Activated naive CD4-positive, alpha-beta T cell treated with anti-CD3 and anti-CD28 coated beads, Interleukin-2, amount 10 ng/mL, durations not matched to agents 7 days and 5 days (primary cell): ENCODE results near the gene TAF1L.
"Not testable (repeated sequence)": the region's sequence is repeated elsewhere in the genome, so short reads cannot be mapped to it uniquely, and the experiment has no call there.

Experiments used
- CTCF ChIA-PET: fragments of 350-600 bp; sonication (Branson Sonifier 250); formaldehyde crosslinking; loops from one replicate; lab custom pipeline; 2021; ENCODE audit warnings: antibody characterized with exemption; lab: Charles Lee
- DNase-seq: peaks from one replicate; pipeline ENCODE4 v3.0.0-alpha.2; 2020
- H3K27ac Mint-ChIP-seq: one replicate; pipeline ENCODE4 v1.8.0; 2021; ENCODE audit warnings: mild to moderate bottlenecking, moderate library complexity, mixed read lengths
- H3K27me3 Mint-ChIP-seq: one replicate; pipeline ENCODE4 v1.8.0; 2021; ENCODE audit warnings: mild to moderate bottlenecking, mixed read lengths
- H3K36me3 Mint-ChIP-seq: one replicate; pipeline ENCODE4 v1.8.0; 2021; ENCODE audit warnings: mixed read lengths
- H3K4me1 Mint-ChIP-seq: one replicate; pipeline ENCODE4 v1.8.0; 2021; ENCODE audit warnings: mixed read lengths
- H3K4me3 Mint-ChIP-seq: one replicate; pipeline ENCODE4 v1.8.0; 2021; ENCODE audit warnings: mild to moderate bottlenecking, moderate library complexity, mixed read lengths
- H3K9me3 Mint-ChIP-seq: one replicate; pipeline ENCODE4 v1.8.0; 2021; ENCODE audit warnings: mixed read lengths

TAF1L gene

GRCh38 chr9:32603914-32604852, 31.3 kb downstream of the TAF1L start:
- H3K4me3 Mint-ChIP-seq: no peak overlapping the region
- peaks cover 2% of the 10 kb centered on the region for H3K4me1 Mint-ChIP-seq
- H3K36me3 Mint-ChIP-seq: no peaks in the 10 kb centered on the region
- H3K9me3 Mint-ChIP-seq: peaks cover 2% of the 10 kb centered on the region
- no peak overlapping the region for H3K27ac Mint-ChIP-seq
- DNase-seq: no peak
- peaks cover 14% of the 10 kb centered on the region for H3K27me3 Mint-ChIP-seq
- CTCF ChIA-PET: interaction anchor here (1.0 to 2.4 kb wide), 2 partner anchors 16 to 24 kb away, joined by 3 to 7 read pairs; no protein-coding TSS in a partner anchor

DNA sequence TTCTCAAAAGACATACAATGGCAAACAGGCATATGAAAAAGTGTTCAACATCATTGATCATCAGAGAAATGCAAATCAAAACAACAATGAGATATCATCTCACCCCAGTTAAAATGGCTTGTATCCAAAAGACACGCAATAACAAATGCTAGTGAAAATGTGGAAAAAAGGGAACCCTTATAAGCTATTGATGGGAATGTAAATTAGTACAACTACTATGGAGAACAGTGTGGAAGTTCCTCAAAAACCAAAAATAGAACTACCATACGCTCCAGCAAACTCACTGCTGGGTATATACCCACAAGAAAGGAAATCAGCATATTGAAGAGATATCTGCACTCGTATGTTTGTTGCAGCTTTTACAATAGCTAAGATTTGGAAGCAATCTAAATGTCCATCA, 36.4 kb downstream of the TAF1L start:
- DNase-seq, H3K36me3 Mint-ChIP-seq: not testable (repeated sequence)

DNA sequence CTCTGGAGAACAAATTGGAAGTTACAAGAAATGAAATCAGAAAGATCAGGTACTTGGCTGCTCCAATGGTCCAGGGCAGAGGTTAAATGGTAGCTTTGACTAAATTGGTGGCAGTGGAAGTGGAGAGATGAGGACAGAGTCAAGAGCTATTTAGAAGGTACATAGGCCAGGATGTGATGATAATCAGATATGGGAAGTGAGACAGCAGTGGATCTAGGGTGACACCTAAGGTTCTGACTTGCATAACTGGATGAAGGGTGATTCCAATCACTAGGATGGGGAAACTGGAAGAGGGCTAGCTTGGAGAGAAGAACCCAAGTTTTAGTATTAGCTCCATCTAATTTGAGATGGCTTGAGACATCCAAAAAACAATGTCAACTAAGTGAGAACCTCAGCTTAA, 38.5 kb downstream of the TAF1L start:
- H3K27ac Mint-ChIP-seq: no peak overlapping the region
- H3K4me1 Mint-ChIP-seq: no peaks in the 10 kb centered on the region
- CTCF ChIA-PET: interaction anchor here (0.7 kb wide), 1 partner anchor 15 kb away, joined by 3 read pairs; no protein-coding TSS in a partner anchor
- H3K27me3 Mint-ChIP-seq: peaks cover 9% of the 10 kb centered on the region
- no peak for DNase-seq
- H3K4me3 Mint-ChIP-seq: no peak overlapping the region
- no peaks in the 10 kb centered on the region for H3K36me3 Mint-ChIP-seq
- H3K9me3 Mint-ChIP-seq: no peaks in the 10 kb centered on the region

More for the DNA sequence above, 36.4 kb downstream of the TAF1L start:
- not testable (repeated sequence) for H3K27me3 Mint-ChIP-seq, H3K27ac Mint-ChIP-seq, H3K4me1 Mint-ChIP-seq, H3K4me3 Mint-ChIP-seq, H3K9me3 Mint-ChIP-seq
- CTCF ChIA-PET: interaction anchor here (0.6 to 0.7 kb wide), 2 partner anchors 217 to 220 kb away, joined by 3 read pairs; no protein-coding TSS in a partner anchor

GRCh38 chr9:32596096-32596865, 39.2 kb downstream of the TAF1L start:
- H3K27me3 Mint-ChIP-seq: peaks cover 6% of the 10 kb centered on the region
- no peak for DNase-seq
- no peak overlapping the region for H3K4me3 Mint-ChIP-seq
- no peaks in the 10 kb centered on the region for H3K9me3 Mint-ChIP-seq
- CTCF ChIA-PET: interaction anchor here (0.7 to 1.0 kb wide), 2 partner anchors 14 to 17 kb away, joined by 3 to 4 read pairs; no protein-coding TSS in a partner anchor
- H3K36me3 Mint-ChIP-seq: no peaks in the 10 kb centered on the region
- no peaks in the 10 kb centered on the region for H3K4me1 Mint-ChIP-seq
- no peak overlapping the region for H3K27ac Mint-ChIP-seq

DNA sequence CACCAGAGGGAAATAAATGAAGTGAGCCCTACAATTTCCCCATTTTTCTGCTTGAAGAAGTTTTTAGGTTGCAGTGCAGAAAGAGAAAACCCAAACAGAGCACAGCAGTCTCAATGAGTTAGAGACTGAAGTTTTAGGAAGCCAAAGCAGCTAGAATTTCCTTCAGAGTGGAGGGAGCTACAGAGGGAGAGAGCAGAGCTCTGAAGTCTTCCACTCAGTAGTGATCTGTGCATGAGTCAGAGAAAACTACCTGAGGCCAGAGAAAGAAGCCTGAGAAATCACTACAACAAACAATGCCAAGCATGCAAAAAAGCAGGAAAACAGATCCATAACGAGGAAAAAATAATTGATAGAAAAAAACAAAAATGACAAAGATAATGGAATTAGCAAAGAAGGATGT, 44.6 kb downstream of the TAF1L start:
- DNase-seq: no peak
- Mint-ChIP-seq H3K36me3 (no peaks in the 10 kb centered on the region), H3K9me3 (no peaks in the 10 kb centered on the region), H3K27me3 (peaks cover 10% of the 10 kb centered on the region), H3K4me1 (no peaks in the 10 kb centered on the region), H3K27ac (no peak overlapping the region), H3K4me3 (no peak overlapping the region)
- CTCF ChIA-PET: interaction anchor here (0.6 to 6.6 kb wide), 3 partner anchors 11 to 289 kb away, joined by 3 to 46 read pairs (median 43); no protein-coding TSS in a partner anchor

GRCh38 chr9:32590476-32590875, 45.0 kb downstream of the TAF1L start:
- Mint-ChIP-seq H3K27ac (no peak overlapping the region), H3K27me3 (peaks cover 12% of the 10 kb centered on the region), H3K9me3 (no peaks in the 10 kb centered on the region), H3K36me3 (no peaks in the 10 kb centered on the region), H3K4me1 (no peaks in the 10 kb centered on the region), H3K4me3 (no peak overlapping the region)
- no peak for DNase-seq
- CTCF ChIA-PET: interaction anchor here (0.6 to 6.6 kb wide), 3 partner anchors 10 to 289 kb away, joined by 3 to 46 read pairs (median 43); no protein-coding TSS in a partner anchor

GRCh38 chr9:32589083-32589723, 46.3 kb downstream of the TAF1L start:
- Mint-ChIP-seq H3K9me3 (no peaks in the 10 kb centered on the region), H3K27ac (no peak overlapping the region), H3K27me3 (peaks cover 12% of the 10 kb centered on the region), H3K4me3 (no peak overlapping the region), H3K4me1 (no peaks in the 10 kb centered on the region), H3K36me3 (no peaks in the 10 kb centered on the region)
- DNase-seq: no peak
- CTCF ChIA-PET: interaction anchor here (0.8 to 6.6 kb wide), 10 partner anchors 9 to 383 kb away, joined by 3 to 46 read pairs (median 8); partner anchors contain the start of gene ACO1

DNA sequence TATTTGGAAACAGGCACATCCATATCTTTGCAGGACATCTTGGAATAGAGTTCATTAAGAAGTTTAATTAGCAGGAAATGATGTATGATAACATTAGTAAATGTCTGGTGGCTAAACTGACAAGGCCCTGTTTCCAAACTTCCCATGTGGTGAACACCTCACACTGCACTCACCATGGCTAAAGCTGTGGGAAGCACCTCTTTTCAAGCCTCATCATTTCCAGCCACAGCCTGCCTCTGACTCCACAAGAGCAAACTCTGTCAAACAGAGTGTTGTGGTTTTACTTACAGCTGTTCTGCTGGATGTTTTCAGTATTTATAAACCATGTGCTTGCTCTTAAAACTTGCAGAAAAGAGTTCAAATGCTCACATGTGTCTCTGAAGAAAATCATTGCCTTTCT, 47.6 kb downstream of the TAF1L start:
- H3K27ac Mint-ChIP-seq: no peak overlapping the region
- no peaks in the 10 kb centered on the region for H3K36me3 Mint-ChIP-seq
- no peak overlapping the region for H3K4me3 Mint-ChIP-seq
- peaks cover 12% of the 10 kb centered on the region for H3K27me3 Mint-ChIP-seq
- no peak for DNase-seq
- CTCF ChIA-PET: interaction anchor here (2.0 to 6.6 kb wide), 6 partner anchors 8 to 385 kb away, joined by 7 to 46 read pairs (median 26); partner anchors contain the start of gene ACO1
- no peaks in the 10 kb centered on the region for H3K4me1 Mint-ChIP-seq
- H3K9me3 Mint-ChIP-seq: no peaks in the 10 kb centered on the region

DNA sequence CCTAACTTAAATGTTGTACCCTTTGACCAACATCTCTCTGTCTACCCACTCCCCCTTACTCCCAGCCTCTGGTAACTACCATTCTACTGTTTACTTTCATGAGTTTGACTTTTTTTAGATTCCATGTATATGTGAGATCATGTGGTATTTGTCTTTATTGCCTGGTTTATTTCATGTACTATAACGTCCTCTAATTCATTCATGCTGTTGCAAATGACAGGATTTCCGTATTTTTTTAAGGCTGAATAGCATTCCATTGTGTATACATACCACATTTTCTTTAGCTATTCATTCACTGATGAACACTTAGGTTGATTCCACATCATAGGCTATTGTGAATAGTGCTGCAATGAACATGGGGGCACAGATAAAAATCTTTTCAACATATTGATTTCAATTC, 50.7 kb downstream of the TAF1L start:
- H3K4me3 Mint-ChIP-seq: no peak overlapping the region
- H3K27ac Mint-ChIP-seq: no peak overlapping the region
- CTCF ChIA-PET: interaction anchor here (1.4 to 14.1 kb wide), 3 partner anchors 12 to 384 kb away, joined by 3 to 421 read pairs (median 3); no protein-coding TSS in a partner anchor
- H3K36me3 Mint-ChIP-seq: no peaks in the 10 kb centered on the region
- peaks cover 9% of the 10 kb centered on the region for H3K27me3 Mint-ChIP-seq
- H3K4me1 Mint-ChIP-seq: no peaks in the 10 kb centered on the region
- H3K9me3 Mint-ChIP-seq: no peaks in the 10 kb centered on the region
- no peak for DNase-seq

DNA sequence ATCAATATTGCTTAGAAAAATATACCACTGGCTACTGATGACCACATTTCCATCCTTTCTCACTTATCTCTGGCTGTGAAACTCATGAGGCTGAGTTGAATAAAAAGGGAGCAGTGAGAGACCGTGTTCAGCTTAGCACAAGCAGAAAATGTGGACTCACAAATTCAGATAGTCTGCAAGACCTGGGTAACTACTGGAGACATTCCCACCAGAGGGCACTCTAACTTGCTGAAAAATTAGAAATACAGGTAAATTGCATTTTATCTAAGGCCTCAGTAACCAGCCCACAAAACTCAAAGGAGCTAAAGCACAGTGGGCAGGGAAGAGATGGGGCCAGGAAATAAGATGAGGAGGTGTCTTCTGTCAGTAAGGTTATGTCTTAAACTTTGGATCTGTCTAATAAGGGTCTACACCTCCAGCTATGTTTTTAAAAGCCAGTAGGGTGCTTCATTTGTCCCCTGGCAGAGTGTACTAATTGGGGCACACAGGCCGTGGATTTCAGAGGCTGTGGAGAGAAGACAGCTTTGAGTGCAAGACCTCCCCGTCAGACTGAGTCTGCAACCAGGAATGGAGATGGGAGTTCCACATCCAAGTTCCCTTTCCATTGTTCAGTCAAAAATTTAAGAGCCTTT, 53.8 kb downstream of the TAF1L start:
- H3K9me3 Mint-ChIP-seq: no peaks in the 10 kb centered on the region
- CTCF ChIA-PET: interaction anchor here (0.6 to 14.1 kb wide), 20 partner anchors 8 to 392 kb away, joined by 3 to 421 read pairs (median 4); partner anchors contain the start of genes ACO1, NDUFB6 and RIGI
- no peak overlapping the region for H3K4me3 Mint-ChIP-seq
- H3K4me1 Mint-ChIP-seq: no peaks in the 10 kb centered on the region
- H3K36me3 Mint-ChIP-seq: no peaks in the 10 kb centered on the region
- peak; percentile 47 for DNase-seq
- peaks cover 9% of the 10 kb centered on the region for H3K27me3 Mint-ChIP-seq
- H3K27ac Mint-ChIP-seq: no peak overlapping the region

DNA sequence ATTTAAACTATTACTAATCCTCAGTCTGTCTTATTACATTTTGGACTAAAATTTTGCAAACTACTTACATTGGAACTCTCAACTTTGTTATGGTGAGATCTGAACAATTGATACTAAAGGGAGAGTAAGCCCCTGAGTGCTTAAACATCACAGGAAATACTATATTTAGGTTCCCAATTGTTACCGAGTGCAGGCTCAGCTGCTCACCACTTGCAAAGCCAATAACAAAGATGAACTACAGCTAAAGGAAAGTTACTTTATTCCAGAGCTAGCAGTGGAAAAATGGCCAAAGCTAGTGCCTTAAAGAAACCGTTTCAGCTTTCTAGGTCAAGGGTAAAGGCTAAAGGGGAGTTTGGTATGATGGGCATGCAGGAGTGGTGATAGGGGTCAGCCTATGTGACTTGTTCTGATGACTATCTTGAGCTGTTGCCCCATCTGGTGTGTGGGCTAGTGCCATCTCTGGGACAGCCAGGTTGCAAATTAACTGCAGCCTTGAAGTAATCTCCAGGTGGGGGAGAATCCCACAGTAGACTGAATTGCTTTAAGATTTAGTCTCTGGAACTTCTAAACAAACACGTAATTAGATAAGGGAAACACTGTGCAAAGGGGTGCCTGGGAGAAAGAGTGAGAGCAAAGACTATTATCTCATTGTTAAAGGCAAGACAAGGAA, 54.7 kb downstream of the TAF1L start:
- CTCF ChIA-PET: interaction anchor here (0.7 to 14.1 kb wide), 21 partner anchors 7 to 393 kb away, joined by 3 to 421 read pairs (median 5); partner anchors contain the start of genes ACO1, NDUFB6 and RIGI
- no peak overlapping the region for H3K27ac Mint-ChIP-seq
- no peak for DNase-seq
- no peaks in the 10 kb centered on the region for H3K36me3 Mint-ChIP-seq
- H3K9me3 Mint-ChIP-seq: no peaks in the 10 kb centered on the region
- peaks cover 5% of the 10 kb centered on the region for H3K27me3 Mint-ChIP-seq
- H3K4me3 Mint-ChIP-seq: no peak overlapping the region
- no peaks in the 10 kb centered on the region for H3K4me1 Mint-ChIP-seq

- Mint-ChIP-seq H3K4me3 (no peak overlapping the region), H3K27ac (no peak overlapping the region), H3K4me1 (no peaks in the 10 kb centered on the region), H3K27me3 (peaks cover 5% of the 10 kb centered on the region), H3K36me3 (no peaks in the 10 kb centered on the region), H3K9me3 (no peaks in the 10 kb centered on the region)
- peak; percentile 88 for DNase-seq
- CTCF ChIA-PET: interaction anchor here (0.7 to 14.1 kb wide), 24 partner anchors 10 to 444 kb away, joined by 3 to 421 read pairs (median 4); partner anchors contain the start of genes ACO1 and RIGI
Measured at GRCh38 chr9:32579706-32580331, 55.6 kb downstream of the TAF1L start.
